GM21360 (cell line): ENCODE results near the gene GSTM1.
A peak's percentile ranks its signal among the peaks of the same experiment; 100 is the strongest.

Experiments used
- ATAC-seq: cut with Tn5 transposase; IDR thresholded peaks from one replicate; pipeline ENCODE4 v1.9.1; 2021; ENCODE audit warnings: mild to moderate bottlenecking, moderate library complexity; ENCODE audit not compliant: unreplicated experiment

GSTM1 gene

GRCh38 chr1:109687641-109688499 lies at the start of gene GSTM1:
Gene GSTM1 (plus strand): TSS chr1:109687817. CDS start chr1:109687874, 57 bp downstream.
- no peak for ATAC-seq

- no peak for ATAC-seq
These were observed 48.4 kb upstream of the GSTM1 start for GRCh38 chr1:109639063-109639840.

- ATAC-seq = no peak
These were observed 47.8 kb upstream of the GSTM1 start for GRCh38 chr1:109639841-109640184.

- ATAC-seq = peak; percentile 69
These were observed 47.2 kb upstream of the GSTM1 start for GRCh38 chr1:109640285-109640865.

- no peak for ATAC-seq
These were observed 46.4 kb upstream of the GSTM1 start for GRCh38 chr1:109641078-109641740.

- no peak for ATAC-seq
These were observed 45.8 kb upstream of the GSTM1 start for GRCh38 chr1:109641861-109642260.

GRCh38 chr1:109642626-109643025 lies 45.0 kb upstream of the GSTM1 start:
- no peak for ATAC-seq

GRCh38 chr1:109643385-109644230 lies 44.0 kb upstream of the GSTM1 start:
- peak; percentile 75 for ATAC-seq

GRCh38 chr1:109644670-109645069 lies 42.9 kb upstream of the GSTM1 start:
- ATAC-seq = no peak

- no peak for ATAC-seq
These were observed 38.1 kb upstream of the GSTM1 start for GRCh38 chr1:109649491-109649914.

GRCh38 chr1:109650609-109651008 lies 37.0 kb upstream of the GSTM1 start:
- no peak for ATAC-seq

GRCh38 chr1:109652402-109652801 lies 35.2 kb upstream of the GSTM1 start:
- no peak for ATAC-seq

GRCh38 chr1:109653306-109653705 lies 34.3 kb upstream of the GSTM1 start:
- ATAC-seq = no peak

GRCh38 chr1:109654519-109654918 lies 33.1 kb upstream of the GSTM1 start:
- no peak for ATAC-seq

- ATAC-seq = peak; percentile 83
These were observed 31.8 kb upstream of the GSTM1 start, which contains the start of gene GSTM4 for GRCh38 chr1:109655615-109656519. Gene GSTM4 (plus strand): TSS chr1:109656099. CDS start chr1:109656390, 291 bp downstream.

GRCh38 chr1:109657395-109657794 lies 30.2 kb upstream of the GSTM1 start:
- no peak for ATAC-seq

GRCh38 chr1:109657970-109658369 lies 29.6 kb upstream of the GSTM1 start:
- ATAC-seq = no peak

- no peak for ATAC-seq
These were observed 29.0 kb upstream of the GSTM1 start for GRCh38 chr1:109658533-109659042.

- no peak for ATAC-seq
These were observed 28.5 kb upstream of the GSTM1 start for GRCh38 chr1:109659145-109659544.
